K562 (cell line): Measurements from ENCODE around the gene CCDC85C. TPM values are rescaled to one million over a fixed set of nuclear protein-coding genes. Genes with fewer than 3 reads are reported as not detected.

ENCODE experiments used
- CCAR2 ChIP-seq: fragments of 200-400 bp; formaldehyde crosslinking; IDR thresholded peaks from 2 replicates; pipeline ENCODE4 v1.6.1; 2017; ENCODE audit warnings: mild to moderate bottlenecking, low read depth, low read length
- COPS2 ChIP-seq: fragments of 450-650 bp; conservative IDR thresholded peaks from 2 replicates; pipeline ENCODE4 v1.6.1; 2016; ENCODE audit warnings: mild to moderate bottlenecking, moderate library complexity
- CREB1 ChIP-seq, 2 experiments: sonication (generic) in 1 of 2; formaldehyde crosslinking in 1 of 2; IDR thresholded peaks; 2 replicates each; pipeline versions ENCODE4 v1.6.1 to v1.8.0; 2012 to 2022; ENCODE audit warnings: inconsistent platforms in 1 of 2, mild to moderate bottlenecking in 1 of 2, missing genetic modification reagents in 1 of 2, moderate library complexity in 1 of 2
- CTCF ChIP-seq, 3 experiments: IDR thresholded peaks in 2 of 3; conservative IDR thresholded peaks in 1 of 3; 2 replicates each; pipeline ENCODE4 v1.5.1; 2011 to 2012; ENCODE audit warnings: low read length in 3 of 3, mild to moderate bottlenecking in 3 of 3, control low read depth in 2 of 3, improper control_type of control experiment in 1 of 3, inconsistent platforms in 1 of 3, low read depth in 1 of 3, mixed read lengths in 1 of 3, moderate library complexity in 1 of 3; ENCODE audit not compliant: insufficient read depth in 2 of 3
- EP300 ChIP-seq: IDR thresholded peaks from 2 replicates; pipeline ENCODE4 v1.6.1; 2012; ENCODE audit warnings: low read length, improper control_type of control experiment
- HBP1 ChIP-seq: fragments of 450-650 bp; formaldehyde crosslinking; IDR thresholded peaks from 2 replicates; pipeline ENCODE4 v1.4.0; 2022; ENCODE audit warnings: missing genetic modification characterization
- HINFP ChIP-seq: fragments of 450-650 bp; conservative IDR thresholded peaks from 2 replicates; pipeline ENCODE4 v1.6.1; 2016; ENCODE audit warnings: missing genetic modification characterization, low read depth, mild to moderate bottlenecking, control low read depth, missing compliant biosample characterization
- HNRNPK ChIP-seq: fragments of 200-400 bp; formaldehyde crosslinking; IDR thresholded peaks from one replicate; pipeline ENCODE4 v1.6.1; 2018; ENCODE audit warnings: mild to moderate bottlenecking, low read depth, low read length; ENCODE audit not compliant: poor library complexity, severe bottlenecking
- LCOR ChIP-seq: sonication (generic); formaldehyde crosslinking; IDR thresholded peaks from 2 replicates; pipeline ENCODE4 v1.8.0; 2022; ENCODE audit warnings: mild to moderate bottlenecking, missing genetic modification reagents
- MAZ ChIP-seq, 2 experiments: fragments of 450-650 bp in 1 of 2; sonication (generic) in 1 of 2; formaldehyde crosslinking; IDR thresholded peaks in 1 of 2; conservative IDR thresholded peaks in 1 of 2; 2 replicates each; pipeline versions ENCODE4 v1.4.0 to v1.5.0; 2020; ENCODE audit warnings: mild to moderate bottlenecking in 1 of 2, missing genetic modification reagents in 1 of 2
- MIER1 ChIP-seq: fragments of 450-650 bp; IDR thresholded peaks from 2 replicates; pipeline ENCODE4 v1.6.1; 2016; ENCODE audit warnings: antibody characterized with exemption, mild to moderate bottlenecking, low read depth
- MNT ChIP-seq, 2 experiments: fragments of 450-650 bp; conservative IDR thresholded peaks; 2 replicates each; pipeline ENCODE4 v1.6.1; 2017; ENCODE audit warnings: mild to moderate bottlenecking in 2 of 2, moderate library complexity in 2 of 2
- NEUROD1 ChIP-seq: fragments of 150-350 bp; IDR thresholded peaks from 2 replicates; pipeline ENCODE4 v1.6.1; 2014; ENCODE audit warnings: borderline replicate concordance, low read length, low read depth; ENCODE audit not compliant: partially characterized antibody
- NRF1 ChIP-seq, 2 experiments: fragments of 450-650 bp; IDR thresholded peaks in 1 of 2; conservative IDR thresholded peaks in 1 of 2; 2 replicates each; pipeline ENCODE4 v1.6.1; 2014; ENCODE audit warnings: mild to moderate bottlenecking in 2 of 2
- PURB ChIP-seq: sonication (generic); formaldehyde crosslinking; IDR thresholded peaks from 2 replicates; pipeline ENCODE4 v1.9.0; 2021; ENCODE audit warnings: low read depth, mild to moderate bottlenecking, missing genetic modification reagents
- RBM15 ChIP-seq: fragments of 200-400 bp; formaldehyde crosslinking; IDR thresholded peaks from 2 replicates; pipeline ENCODE4 v1.6.1; 2018; ENCODE audit warnings: mild to moderate bottlenecking, low read length, moderate library complexity; ENCODE audit not compliant: insufficient read depth
- SPI1 ChIP-seq: IDR thresholded peaks from 2 replicates; pipeline ENCODE4 v1.6.1; 2011; ENCODE audit warnings: low read depth, low read length, control low read depth, borderline replicate concordance
- TAF15 ChIP-seq: fragments of 200-400 bp; formaldehyde crosslinking; IDR thresholded peaks from 2 replicates; pipeline ENCODE4 v1.6.1; 2017; ENCODE audit warnings: mild to moderate bottlenecking, low read depth, low read length, moderate library complexity
- ZFP1 ChIP-seq: fragments of 450-650 bp; formaldehyde crosslinking; IDR thresholded peaks from 2 replicates; pipeline ENCODE4 v1.4.0; 2020; ENCODE audit warnings: mild to moderate bottlenecking, mixed read lengths
- ZFPM2 ChIP-seq: fragments of 250-450 bp; sonication (Bioruptor Pico); IDR thresholded peaks from 2 replicates; pipeline ENCODE4 v1.5.1; 2022; ENCODE audit warnings: mild to moderate bottlenecking
- polyA plus RNA-seq, 8 experiments: library from polyadenylated mRNA; depleted of rRNA in 4 of 8; stranded (reverse) in 5 of 8; unstranded in 3 of 8; fragments of >200 nt; fragmentation: Nextera tagmentation in 2 of 8; fragmentation: Illumina TruSeq in 1 of 8; extraction: Ambion mirVana in 2 of 8; extraction: Trizol in 1 of 8; gene quantifications; 2 replicates each; pipeline versions ENCODE4 v1.2.1 to v1.2.3, GENCODE V29; 2011 to 2014; ENCODE audit warnings: inconsistent platforms in 1 of 8, missing spikeins in 1 of 8
- total RNA-seq, 7 experiments: library from RNA; depleted of rRNA in 6 of 7; stranded (reverse); fragments of >200 nt in 6 of 7; fragmentation: Illumina TruSeq in 2 of 7; extraction: Trizol in 2 of 7; gene quantifications; 2 replicates each; pipeline versions ENCODE4 v1.2.1 to v1.2.3, GENCODE V29; 2011 to 2021; ENCODE audit warnings: low replicate concordance in 1 of 7

CCDC85C gene
- total and polyA plus RNA-seq, 9 of the 15 experiments (the other 6 are each of a cell fraction or from before 2014, with no cell fraction given): 0.18 to 22.0 (median 6.3) TPM

GRCh38 chr14:99572173-99572999, 31.6 kb downstream of the CCDC85C start (continued):
- no peak for TF ChIP-seq HBP1 (CRISPR knock-in tag)
- TF ChIP-seq ZFPM2 (CRISPR knock-in tag): no peak
- peak in 1 of 2 experiments; percentile 41; a peak in 2 of 4 replicates for TF ChIP-seq NRF1 (conservative IDR thresholded peaks at IDR 0.05 in 1 of 2, IDR thresholded peaks at IDR 0.05 in 1 of 2)
- TF ChIP-seq EP300: peak; percentile 82
- TF ChIP-seq CREB1 (IDR thresholded peaks at IDR 0.05): no peak
- TF ChIP-seq CREB1 (CRISPR knock-in tag; IDR thresholded peaks at IDR 0.05): 0 out of 2 replicates have a peak, but pooled peaks have one; percentile 14
- no peak for TF ChIP-seq COPS2
- peak; percentile 52 to 68 for TF ChIP-seq MAZ (CRISPR knock-in tag; conservative IDR thresholded peaks at IDR 0.05 in 1 of 2, IDR thresholded peaks at IDR 0.05 in 1 of 2)
- peak in 1 of 2 experiments; percentile 69; a peak in 2 of 4 replicates for TF ChIP-seq MNT (conservative IDR thresholded peaks at IDR 0.05)
- no peak for TF ChIP-seq LCOR (CRISPR knock-in tag)
- TF ChIP-seq NEUROD1: no peak
- TF ChIP-seq RBM15: no peak
- no peak for TF ChIP-seq HNRNPK
- no peak for TF ChIP-seq SPI1
- no peak for TF ChIP-seq TAF15
- TF ChIP-seq ZFP1: no peak
- no peak for TF ChIP-seq MIER1
- TF ChIP-seq HINFP (tag): no peak
- no peak for TF ChIP-seq PURB (CRISPR knock-in tag)
- no peak; a peak in 1 of 6 replicates for TF ChIP-seq CTCF (IDR thresholded peaks at IDR 0.05 in 2 of 3, conservative IDR thresholded peaks at IDR 0.05 in 1 of 3; ENCODE audit: insufficient read depth in 2 of 3, low read depth in 1 of 3, low read length in 3 of 3)
- no peak for TF ChIP-seq CCAR2
